ENCODE measurements around the gene ZNF804A.

ZNF804A gene

DNA sequence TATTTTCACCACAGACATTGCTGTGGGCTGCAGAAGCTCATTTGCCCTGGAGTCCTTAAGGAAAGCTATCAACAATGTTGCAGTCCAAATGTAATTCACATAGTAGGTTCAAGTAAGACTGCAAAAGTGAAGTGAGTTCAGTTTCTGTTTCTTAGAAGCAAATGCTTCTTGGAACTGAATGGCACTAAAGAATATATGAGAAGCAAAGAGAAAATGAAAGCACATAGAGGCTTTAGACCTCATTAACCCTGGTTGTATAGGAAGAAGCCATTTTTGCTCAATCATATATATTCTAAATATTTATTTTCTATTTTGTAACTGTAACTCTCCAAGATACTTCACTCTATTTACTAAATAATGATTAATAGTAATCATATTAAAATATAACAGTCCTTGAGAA lies 292.0 kb downstream of the ZNF804A start:
- DNase-seq: no peak
- in situ Hi-C loops (cut with MboI; ENCODE audit: low pct_unique_long_range_greater_than_20kb, low sequenced_read_pairs): no loop called here

DNA sequence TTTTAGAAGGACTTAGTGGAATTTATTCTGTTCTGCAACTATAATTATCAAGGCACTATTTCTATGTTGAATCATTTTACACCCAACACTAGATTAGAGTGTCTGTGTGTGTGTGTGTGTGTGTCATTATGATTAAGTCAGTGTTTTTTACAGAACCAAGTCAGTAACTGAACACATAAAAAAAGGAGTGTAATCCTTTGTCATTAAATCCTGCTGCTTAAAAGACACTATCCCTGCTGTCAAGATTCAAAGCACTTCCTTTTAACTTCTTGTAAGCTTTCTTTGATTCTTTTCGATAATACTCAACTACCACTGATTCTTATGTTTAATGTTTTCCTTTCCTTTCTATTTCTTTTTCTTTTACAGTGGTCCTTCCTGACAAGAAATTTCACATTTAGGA lies 306.7 kb downstream of the ZNF804A start:
- in situ Hi-C loops (cut with MboI; ENCODE audit: low pct_unique_long_range_greater_than_20kb, low sequenced_read_pairs): no loop called here
- no peak for DNase-seq

DNA sequence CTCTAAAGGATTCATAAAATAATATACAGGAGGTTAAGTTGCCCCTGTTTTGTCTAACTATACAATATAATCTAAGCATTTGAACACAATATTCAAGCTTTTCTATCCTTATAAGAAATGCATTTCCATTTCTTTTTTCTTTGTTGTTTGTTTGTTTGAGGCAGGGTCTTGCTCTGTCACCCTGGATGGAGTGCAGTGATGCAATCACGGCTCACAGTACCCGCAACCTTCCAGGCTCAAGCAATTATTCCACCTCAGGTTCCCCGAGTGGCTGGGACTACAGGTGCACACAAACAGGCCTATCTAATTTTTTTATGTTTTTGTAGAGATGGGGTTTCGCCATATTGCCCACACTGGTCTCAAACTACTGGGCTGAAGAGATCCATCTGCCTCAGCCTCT lies 307.8 kb downstream of the ZNF804A start:
- DNase-seq: no peak
- in situ Hi-C loops (cut with MboI; ENCODE audit: low pct_unique_long_range_greater_than_20kb, low sequenced_read_pairs): no loop called here

DNA sequence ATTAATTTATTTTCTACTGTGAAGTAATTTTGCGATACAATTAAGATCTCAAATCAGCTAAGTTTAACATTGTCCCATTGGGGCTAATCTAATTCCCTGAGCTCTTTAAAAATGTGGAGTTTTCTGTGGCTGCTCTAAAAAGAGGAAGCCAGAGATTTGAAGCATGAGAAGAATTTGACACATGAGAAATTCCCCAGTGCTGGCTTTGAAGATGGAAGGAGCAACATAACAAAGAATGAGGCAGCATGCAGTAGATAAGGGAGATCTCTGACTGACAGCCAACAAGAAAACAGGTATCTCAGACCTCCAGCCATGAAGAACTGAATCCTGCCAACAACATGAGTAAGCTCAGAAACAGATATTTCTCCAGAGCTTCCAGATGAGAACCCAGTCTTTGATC lies 308.4 kb downstream of the ZNF804A start:
- peak; percentile 15 for DNase-seq
- in situ Hi-C loops (cut with MboI; ENCODE audit: low pct_unique_long_range_greater_than_20kb, low sequenced_read_pairs): no loop called here

DNA sequence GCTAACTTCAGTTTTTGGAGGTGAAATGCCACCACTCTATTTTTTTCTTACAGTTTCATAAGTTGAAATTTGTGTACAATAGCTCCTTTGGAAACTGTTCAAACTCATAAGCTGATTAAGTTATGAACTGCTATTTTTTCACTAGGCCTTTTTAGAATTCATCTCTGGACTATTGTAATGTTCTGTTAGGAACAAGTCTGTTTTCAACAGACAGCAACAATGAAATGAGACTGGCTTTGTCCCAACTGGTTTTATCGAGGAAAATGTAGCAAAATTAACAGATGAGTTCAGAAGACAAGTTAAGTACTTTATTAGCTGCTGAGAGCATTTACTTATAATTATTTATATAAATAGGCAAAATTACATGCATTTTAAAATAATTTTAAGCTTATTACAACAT lies 310.6 kb downstream of the ZNF804A start:
- no peak for DNase-seq
- in situ Hi-C loops (cut with MboI; ENCODE audit: low pct_unique_long_range_greater_than_20kb, low sequenced_read_pairs): no loop called here

DNA sequence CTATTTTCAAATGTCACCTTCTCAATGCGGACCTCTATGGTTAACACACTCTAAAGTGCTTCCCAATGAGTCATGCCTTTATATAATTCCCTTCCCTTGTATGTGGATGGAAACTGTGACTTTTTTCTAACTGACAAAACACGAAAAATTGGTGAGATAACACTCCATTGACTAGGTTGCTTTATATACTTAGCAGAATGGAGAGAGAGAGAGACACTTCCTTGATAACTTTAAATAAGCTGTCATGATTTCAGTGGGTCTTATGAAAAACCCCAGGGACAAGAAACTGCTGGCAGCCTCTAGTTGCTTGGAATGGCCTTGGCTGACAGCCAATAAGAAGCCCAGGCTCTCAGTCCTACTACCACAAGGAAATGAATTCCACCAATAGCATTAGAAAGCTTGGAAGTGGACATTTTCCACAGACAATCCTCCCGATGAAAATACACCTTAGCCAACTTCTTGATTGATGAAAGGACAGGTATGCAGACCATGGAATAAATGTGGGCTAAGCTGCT lies 322.2 kb downstream of the ZNF804A start:
- in situ Hi-C loops (cut with MboI; ENCODE audit: low pct_unique_long_range_greater_than_20kb, low sequenced_read_pairs): no loop called here
- DNase-seq: no peak

DNA sequence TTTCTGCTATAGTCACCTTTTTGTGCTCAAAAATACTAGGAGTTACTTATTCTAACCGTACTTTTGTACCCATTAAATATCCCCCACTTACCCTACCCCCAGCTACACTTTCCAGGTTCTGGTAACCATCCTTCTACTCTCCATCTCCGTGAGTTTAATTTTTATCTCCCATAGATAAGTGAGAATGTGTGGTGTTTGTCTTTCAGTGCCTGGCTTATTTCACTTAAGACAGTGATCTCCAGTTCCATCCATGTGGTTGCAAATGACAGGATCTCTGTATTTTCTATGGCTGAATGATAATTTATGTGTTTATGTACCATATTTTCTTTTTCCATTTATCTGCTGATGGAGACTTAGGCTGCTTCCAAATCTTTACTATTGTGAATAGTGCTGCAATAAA lies 323.3 kb downstream of the ZNF804A start:
- in situ Hi-C loops (cut with MboI; ENCODE audit: low pct_unique_long_range_greater_than_20kb, low sequenced_read_pairs): no loop called here
- no peak for DNase-seq

DNA sequence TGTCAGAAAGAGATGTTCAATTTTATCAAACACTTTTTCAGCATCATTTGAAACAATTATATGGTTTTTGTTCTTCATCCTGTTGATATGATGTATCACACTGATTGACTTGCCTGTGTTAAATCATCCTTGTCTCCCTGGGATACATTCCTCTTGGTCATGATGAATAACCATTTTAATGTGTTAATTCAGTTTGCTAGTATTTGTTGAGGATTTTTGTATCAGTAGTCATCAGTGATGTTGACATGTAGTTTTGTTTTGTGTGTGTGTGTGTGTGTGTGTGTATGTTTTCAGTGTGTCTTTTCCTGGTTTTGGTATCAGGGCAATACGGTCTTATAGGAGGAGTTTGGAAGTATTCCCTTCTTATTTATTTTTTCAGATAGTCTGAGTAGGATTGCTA lies 325.4 kb downstream of the ZNF804A start:
- in situ Hi-C loops (cut with MboI; ENCODE audit: low pct_unique_long_range_greater_than_20kb, low sequenced_read_pairs): no loop called here
- DNase-seq: no peak

DNA sequence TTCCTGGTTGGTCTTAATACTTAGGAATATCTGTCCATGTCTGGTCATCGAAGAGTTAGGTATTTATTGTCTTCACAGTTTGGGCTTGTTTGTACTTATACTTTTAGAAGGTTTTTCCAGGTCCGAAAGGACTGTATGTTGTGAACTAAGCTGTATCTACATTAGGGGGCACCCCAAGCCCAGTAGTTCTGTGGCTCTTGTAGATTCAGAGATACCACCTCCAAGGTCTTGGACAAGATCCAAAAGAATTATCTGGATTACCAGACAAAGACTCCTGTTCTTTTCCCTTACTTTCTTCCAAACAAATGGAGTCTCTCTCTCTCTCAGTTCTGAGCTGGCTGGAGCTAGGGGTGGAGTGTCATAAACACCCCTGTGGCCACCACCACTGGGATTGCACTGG lies 328.7 kb downstream of the ZNF804A start:
- in situ Hi-C loops (cut with MboI; ENCODE audit: low pct_unique_long_range_greater_than_20kb, low sequenced_read_pairs): no loop called here
- DNase-seq: no peak

DNA sequence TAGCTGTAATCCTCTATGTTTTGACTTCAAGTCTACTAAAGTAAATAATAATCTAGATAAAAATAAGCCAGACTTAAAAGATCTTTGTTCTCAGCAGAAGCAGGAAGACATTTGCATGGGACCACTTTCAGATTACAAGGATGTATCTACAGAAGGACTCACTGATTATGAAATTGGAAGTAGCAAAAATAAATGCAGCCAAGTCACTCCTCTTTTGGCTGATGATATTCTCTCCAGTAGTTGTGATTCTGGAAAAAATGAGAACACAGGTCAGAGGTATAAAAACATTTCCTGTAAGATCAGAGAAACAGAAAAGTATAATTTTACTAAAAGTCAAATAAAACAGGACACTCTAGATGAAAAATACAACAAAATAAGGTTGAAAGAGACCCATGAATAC lies 338.4 kb downstream of the ZNF804A start:
- in situ Hi-C loops (cut with MboI; ENCODE audit: low pct_unique_long_range_greater_than_20kb, low sequenced_read_pairs): no loop called here
- DNase-seq: no peak

DNA sequence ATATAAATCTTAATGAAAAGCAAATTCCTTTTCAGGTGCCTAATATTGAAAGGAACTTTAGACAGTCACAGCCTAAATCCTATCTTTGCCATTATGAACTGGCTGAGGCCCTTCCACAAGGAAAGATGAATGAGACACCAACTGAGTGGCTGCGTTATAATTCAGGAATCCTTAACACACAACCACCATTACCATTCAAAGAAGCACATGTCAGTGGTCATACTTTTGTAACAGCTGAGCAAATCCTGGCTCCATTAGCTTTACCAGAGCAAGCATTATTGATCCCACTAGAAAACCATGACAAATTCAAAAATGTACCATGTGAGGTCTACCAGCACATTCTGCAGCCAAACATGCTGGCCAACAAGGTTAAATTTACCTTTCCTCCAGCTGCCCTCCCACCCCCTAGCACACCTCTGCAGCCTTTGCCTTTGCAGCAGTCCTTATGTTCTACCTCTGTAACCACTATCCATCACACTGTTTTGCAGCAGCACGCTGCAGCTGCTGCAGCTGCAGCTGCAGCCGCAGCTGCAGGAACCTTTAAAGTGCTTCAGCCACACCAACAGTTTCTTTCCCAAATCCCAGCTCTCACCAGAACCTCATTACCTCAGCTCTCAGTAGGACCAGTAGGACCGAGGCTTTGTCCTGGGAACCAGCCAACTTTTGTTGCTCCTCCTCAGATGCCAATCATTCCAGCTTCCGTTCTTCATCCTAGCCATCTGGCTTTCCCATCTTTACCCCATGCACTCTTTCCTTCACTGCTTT lies 340.1 kb downstream of the ZNF804A start:
- in situ Hi-C loops (cut with MboI; ENCODE audit: low pct_unique_long_range_greater_than_20kb, low sequenced_read_pairs): no loop called here

DNA sequence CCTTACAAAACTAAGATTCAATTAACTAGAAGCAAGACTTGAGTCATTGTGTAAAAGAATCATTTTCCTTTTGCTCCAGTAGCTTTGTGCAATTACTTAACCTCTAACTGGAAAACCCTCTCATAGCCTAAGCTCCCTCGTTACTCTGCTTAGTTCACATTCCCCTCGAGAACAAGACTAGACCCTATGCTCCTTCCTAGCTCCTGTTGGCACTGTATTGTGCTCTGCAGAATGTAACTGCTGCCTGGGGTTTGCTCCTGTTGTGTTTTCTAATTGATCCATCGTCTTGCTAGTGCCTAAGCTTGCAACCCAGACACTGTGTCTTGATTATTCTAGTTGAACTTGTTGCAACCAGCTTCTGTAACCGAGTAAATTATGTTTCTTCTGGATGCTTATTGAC lies 347.0 kb downstream of the ZNF804A start:
- in situ Hi-C loops (cut with MboI; ENCODE audit: low pct_unique_long_range_greater_than_20kb, low sequenced_read_pairs): no loop called here

More for the DNA sequence above, 340.1 kb downstream of the ZNF804A start:
- DNase-seq: no peak

DNA sequence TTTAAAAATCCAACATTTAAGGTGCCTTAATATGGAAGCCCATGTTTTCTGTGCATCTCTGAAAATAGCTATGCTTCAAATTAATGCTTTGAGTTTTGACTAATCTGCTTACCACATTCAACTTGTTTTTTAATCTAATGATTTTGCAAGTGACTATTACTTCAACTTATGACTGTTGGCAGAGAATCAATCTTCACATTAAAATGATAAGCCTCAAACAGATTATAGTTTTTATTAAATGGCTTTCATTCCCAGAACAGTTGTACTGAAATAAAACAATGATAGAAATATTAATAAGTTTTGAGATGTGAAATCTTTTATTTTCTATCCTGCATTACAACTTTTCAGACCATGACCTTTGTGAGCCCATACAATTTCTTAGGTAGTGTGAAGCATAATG lies 347.5 kb downstream of the ZNF804A start:
- in situ Hi-C loops (cut with MboI; ENCODE audit: low pct_unique_long_range_greater_than_20kb, low sequenced_read_pairs): no loop called here
- no peak for DNase-seq

More for the DNA sequence above, 347.0 kb downstream of the ZNF804A start:
- no peak for DNase-seq

DNA sequence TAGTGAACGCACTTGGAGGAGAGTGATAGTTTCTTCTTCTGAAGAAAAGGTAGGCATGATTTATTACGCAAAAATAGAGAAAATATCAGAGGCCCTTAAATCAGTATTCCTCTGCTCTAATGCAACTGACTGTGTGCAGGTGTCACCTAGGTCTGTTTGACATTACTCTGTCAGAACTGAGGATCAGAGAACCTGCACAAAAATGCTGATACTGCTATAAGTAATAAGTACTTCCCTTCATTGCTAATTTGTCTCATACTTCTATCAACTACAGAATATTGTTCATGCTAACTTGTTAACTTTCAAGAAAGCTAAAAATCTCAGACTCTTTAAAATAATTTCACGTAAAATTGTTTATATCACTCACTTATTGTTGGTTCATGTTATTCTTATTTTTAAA lies 358.5 kb downstream of the ZNF804A start:
- in situ Hi-C loops (cut with MboI; ENCODE audit: low pct_unique_long_range_greater_than_20kb, low sequenced_read_pairs): no loop called here
- DNase-seq: no peak

DNA sequence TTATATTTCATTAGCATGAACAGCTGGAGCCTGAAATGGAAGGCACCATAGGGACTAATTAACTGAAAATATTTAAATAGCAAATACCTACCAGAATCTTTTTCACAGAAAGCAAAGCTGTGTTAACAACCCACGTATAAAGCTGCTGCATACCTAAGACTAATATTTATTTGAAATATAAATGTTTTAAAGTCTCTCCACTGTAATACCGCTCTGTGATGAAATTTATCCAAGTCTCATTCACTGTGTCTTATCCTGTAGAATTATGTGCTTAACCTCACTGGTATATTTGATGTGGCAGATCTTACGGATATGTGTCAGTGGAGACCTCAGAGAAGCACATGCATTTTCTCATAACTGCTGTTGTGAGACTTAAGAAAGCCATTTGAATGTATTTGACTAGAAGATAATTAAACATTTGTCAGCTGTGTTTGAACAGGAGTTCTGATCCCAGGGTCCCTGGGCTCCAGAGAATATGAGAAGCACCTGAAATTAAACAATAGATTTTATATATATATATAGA lies 373.3 kb downstream of the ZNF804A start:
- in situ Hi-C loops (cut with MboI; ENCODE audit: low pct_unique_long_range_greater_than_20kb, low sequenced_read_pairs): no loop called here
- DNase-seq: no peak

Measured in KBM-7 (cell line).